H9 (cell line): Measurements from ENCODE around the gene LBH. TPM values are rescaled to one million over a fixed set of nuclear protein-coding genes. Genes with fewer than 3 reads are reported as not detected.

Source experiments
- DNase-seq: peaks from one replicate; pipeline ENCODE4 v3.0.0-alpha.2; 2017
- H2AFZ ChIP-seq: one replicate; pipeline ENCODE4 v1.6.1; 2013; ENCODE audit warnings: mild to moderate bottlenecking, low read length, control low read depth, moderate library complexity
- H2AK5ac ChIP-seq: 2 replicates; pipeline ENCODE4 v1.6.1; 2013; ENCODE audit warnings: low read length, control low read depth, mixed read lengths; ENCODE audit not compliant: insufficient read length
- H2BK120ac ChIP-seq: one replicate; pipeline ENCODE4 v1.6.1; 2013; ENCODE audit warnings: low read depth, mild to moderate bottlenecking, low read length, control low read depth, inconsistent platforms; ENCODE audit not compliant: poor library complexity, severe bottlenecking
- H2BK12ac ChIP-seq: 2 replicates; pipeline ENCODE4 v1.6.1; 2013; ENCODE audit warnings: low read length, control low read depth, mixed read lengths, low read depth; ENCODE audit not compliant: insufficient read length
- H2BK15ac ChIP-seq: 2 replicates; pipeline ENCODE4 v1.6.1; 2013; ENCODE audit warnings: low read depth, low read length, control low read depth
- H2BK20ac ChIP-seq: one replicate; pipeline ENCODE4 v1.6.1; 2013; ENCODE audit warnings: low read depth, mild to moderate bottlenecking, low read length, control low read depth, inconsistent platforms; ENCODE audit not compliant: poor library complexity, severe bottlenecking
- H2BK5ac ChIP-seq: 2 replicates; pipeline ENCODE4 v1.6.1; 2013; ENCODE audit warnings: low read length, control low read depth, mixed read lengths; ENCODE audit not compliant: insufficient read length
- H3K14ac ChIP-seq: 2 replicates; pipeline ENCODE4 v1.6.1; 2013; ENCODE audit warnings: low read length, control low read depth; ENCODE audit not compliant: insufficient read depth
- H3K18ac ChIP-seq: 2 replicates; pipeline ENCODE4 v1.6.1; 2013; ENCODE audit warnings: low read depth, mild to moderate bottlenecking, mixed read lengths, low read length, control low read depth; ENCODE audit not compliant: insufficient read length
- H3K23ac ChIP-seq: 2 replicates; pipeline ENCODE4 v1.6.1; 2013; ENCODE audit warnings: low read length, control low read depth, mixed read lengths, low read depth; ENCODE audit not compliant: insufficient read length
- H3K23me2 ChIP-seq: 2 replicates; pipeline ENCODE4 v1.6.1; 2013; ENCODE audit warnings: low read depth, mild to moderate bottlenecking, mixed read lengths, low read length, control low read depth; ENCODE audit not compliant: insufficient read length, poor library complexity, severe bottlenecking
- H3K27ac ChIP-seq: 2 replicates; pipeline ENCODE4 v1.5.1; 2013; ENCODE audit warnings: low read length, control low read depth, mixed read lengths, low read depth; ENCODE audit not compliant: insufficient read length
- H3K27me3 ChIP-seq: 2 replicates; pipeline ENCODE4 v1.6.1; 2013; ENCODE audit warnings: low read length, control low read depth, inconsistent platforms; ENCODE audit not compliant: insufficient read depth
- H3K4ac ChIP-seq: 2 replicates; pipeline ENCODE4 v1.6.1; 2013; ENCODE audit warnings: low read depth, mild to moderate bottlenecking, control low read depth, inconsistent platforms, low read length, moderate library complexity
- H3K4me1 ChIP-seq: 2 replicates; pipeline ENCODE4 v1.6.1; 2013; ENCODE audit warnings: low read length, control low read depth, inconsistent platforms; ENCODE audit not compliant: insufficient read depth
- H3K4me2 ChIP-seq: 2 replicates; pipeline ENCODE4 v1.6.1; 2013; ENCODE audit warnings: low read length, control low read depth, mixed read lengths; ENCODE audit not compliant: insufficient read length, insufficient read depth
- H3K56ac ChIP-seq: 2 replicates; pipeline ENCODE4 v1.6.1; 2013; ENCODE audit warnings: low read depth, mild to moderate bottlenecking, mixed read lengths, low read length, control low read depth; ENCODE audit not compliant: insufficient read length
- H3K79me1 ChIP-seq: 2 replicates; pipeline ENCODE4 v1.6.1; 2013; ENCODE audit warnings: low read depth, mild to moderate bottlenecking, moderate library complexity, low read length, control low read depth, inconsistent platforms; ENCODE audit not compliant: insufficient read depth, poor library complexity, severe bottlenecking
- H3K79me2 ChIP-seq: 2 replicates; pipeline ENCODE4 v1.6.1; 2013; ENCODE audit warnings: low read length, control low read depth, inconsistent platforms; ENCODE audit not compliant: insufficient read depth
- H3K9ac ChIP-seq: 2 replicates; pipeline ENCODE4 v1.6.1; 2013; ENCODE audit warnings: low read length, control low read depth, mixed read lengths; ENCODE audit not compliant: insufficient read length; ENCODE audit errors: extremely low read depth
- H3K9me3 ChIP-seq: one replicate; pipeline ENCODE4 v1.6.1; 2013; ENCODE audit warnings: low read depth, low read length, inconsistent platforms; ENCODE audit not compliant: control insufficient read depth
- H3T11ph ChIP-seq: one replicate; pipeline ENCODE4 v1.6.1; 2013; ENCODE audit warnings: mild to moderate bottlenecking, low read length, control low read depth, inconsistent platforms
- H4K20me1 ChIP-seq: one replicate; pipeline ENCODE4 v1.6.1; 2013; ENCODE audit not compliant: control insufficient read depth, insufficient read length, insufficient read depth
- H4K5ac ChIP-seq: 2 replicates; pipeline ENCODE4 v1.6.1; 2013; ENCODE audit warnings: low read depth, mild to moderate bottlenecking, mixed read lengths, low read length, control low read depth; ENCODE audit not compliant: insufficient read length
- H4K8ac ChIP-seq: replicated peaks from 2 replicates; pipeline ENCODE4 v1.6.1; 2013; ENCODE audit warnings: low read length, control low read depth, mixed read lengths, low read depth; ENCODE audit not compliant: insufficient read length
- H4K91ac ChIP-seq: 2 replicates; pipeline ENCODE4 v1.6.1; 2013; ENCODE audit warnings: low read depth, mild to moderate bottlenecking, moderate library complexity, mixed read lengths, low read length, control low read depth; ENCODE audit not compliant: insufficient read length
- H3K27ac Mint-ChIP-seq, 3 experiments: 2 replicates in 2 of 3; 3 replicates in 1 of 3; pipeline ENCODE4 v1.8.0; 2020 to 2021; ENCODE audit warnings: mixed read lengths in 3 of 3, mild to moderate bottlenecking in 1 of 3, moderate library complexity in 1 of 3
- H3K27me3 Mint-ChIP-seq: 2 replicates; pipeline ENCODE4 v1.8.0; 2021; ENCODE audit warnings: low read depth, mild to moderate bottlenecking, moderate library complexity, mixed read lengths
- H3K36me3 Mint-ChIP-seq, 3 experiments: 2 replicates in 2 of 3; 3 replicates in 1 of 3; pipeline ENCODE4 v1.8.0; 2020 to 2021; ENCODE audit warnings: low read depth in 3 of 3, mixed read lengths in 3 of 3; ENCODE audit not compliant: insufficient read depth in 1 of 3
- H3K4me1 Mint-ChIP-seq, 2 experiments: 2 replicates each; pipeline ENCODE4 v1.8.0; 2020; ENCODE audit warnings: mixed read lengths in 2 of 2
- H3K4me3 Mint-ChIP-seq, 2 experiments: 2 replicates in 1 of 2; 3 replicates in 1 of 2; pipeline ENCODE4 v1.8.0; 2020 to 2021; ENCODE audit warnings: mild to moderate bottlenecking in 2 of 2, mixed read lengths in 2 of 2, moderate library complexity in 1 of 2
- H3K9me3 Mint-ChIP-seq, 2 experiments: 2 replicates in 1 of 2; 3 replicates in 1 of 2; pipeline ENCODE4 v1.8.0; 2020; ENCODE audit warnings: mild to moderate bottlenecking in 2 of 2, mixed read lengths in 2 of 2, moderate library complexity in 1 of 2
- CTCF ChIP-seq: fragments of 200-600 bp; sonication (generic); conservative IDR thresholded peaks from 3 replicates; pipeline ENCODE4 v1.8.0; 2021; ENCODE audit warnings: antibody characterized with exemption, mild to moderate bottlenecking
- WGBS: extraction: QIAGEN DNeasy Blood & Tissue Kit; methylation state at CpG from one replicate; pipeline ENCODE4 v1.1.7; 2013; ENCODE audit warnings: missing lambda C conversion rate, low lambda C conversion rate, mixed read lengths; ENCODE audit not compliant: insufficient read length; ENCODE audit errors: extremely low coverage; 5-methylcytosine and 5-hydroxymethylcytosine counted together
- total RNA-seq: library from RNA; stranded (reverse); gene quantifications from 2 replicates; pipeline ENCODE4 v1.2.1, GENCODE V29; 2021

Gene LBH
- total RNA-seq, 1 experiment from 2014 or later = 53.0 TPM

- DNase-seq = no peak
- Mint-ChIP-seq H3K4me1 (peaks cover 42 to 47% of the 10 kb centered on the region in 2 experiments), H3K4me3 (no peak overlapping the region), H3K36me3 (peaks cover 0 to 2% (median 0%) of the 10 kb centered on the region in 3 experiments; a peak in 1 of 7 replicates), H3K27ac (peak overlapping the region in 2 of 3 experiments; percentile 43 to 96; a peak in 2 of 7 replicates), H3K27me3 (no peaks in the 10 kb centered on the region), H3K9me3 (0 out of 5 replicates have a peak, but pooled peaks cover 0 to 2% of the 10 kb centered on the region in 2 experiments)
- Histone ChIP-seq H3K14ac (no peak overlapping the region), H2BK5ac (no peak overlapping the region), H4K8ac (no peak overlapping the region), H3K23ac (no peak overlapping the region), H2AFZ (no peak overlapping the region), H2BK12ac (no peak overlapping the region), H3K18ac (no peak overlapping the region), H3K9me3 (no peaks in the 10 kb centered on the region), H3K4ac (no peak overlapping the region), H3K79me1 (no peaks in the 10 kb centered on the region), H4K20me1 (no peaks in the 10 kb centered on the region), H4K5ac (no peak overlapping the region), H2BK15ac (no peak overlapping the region), H4K91ac (no peak overlapping the region), H3K4me1 (peaks cover 17% of the 10 kb centered on the region; the same call in 1 of the 2 replicates), H3K4me2 (no peak overlapping the region), H2BK20ac (no peak overlapping the region), H3K27ac (no peak overlapping the region), H3K56ac (no peak overlapping the region), H3K23me2 (no peaks in the 10 kb centered on the region), H3T11ph (no peak overlapping the region), H3K9ac (no peak overlapping the region), H3K27me3 (no peaks in the 10 kb centered on the region), H3K79me2 (no peaks in the 10 kb centered on the region), H2BK120ac (no peak overlapping the region), H2AK5ac (no peak overlapping the region)
- WGBS = no CpG with 5 or more reads among the region's 4 CpGs
- no peak for TF ChIP-seq CTCF
These were observed 56.7 kb downstream of the LBH start for GRCh38 chr2:30287857-30288513.
